ENCODE results near the gene MYL3.

- TF ChIP-seq, protein P1, sequence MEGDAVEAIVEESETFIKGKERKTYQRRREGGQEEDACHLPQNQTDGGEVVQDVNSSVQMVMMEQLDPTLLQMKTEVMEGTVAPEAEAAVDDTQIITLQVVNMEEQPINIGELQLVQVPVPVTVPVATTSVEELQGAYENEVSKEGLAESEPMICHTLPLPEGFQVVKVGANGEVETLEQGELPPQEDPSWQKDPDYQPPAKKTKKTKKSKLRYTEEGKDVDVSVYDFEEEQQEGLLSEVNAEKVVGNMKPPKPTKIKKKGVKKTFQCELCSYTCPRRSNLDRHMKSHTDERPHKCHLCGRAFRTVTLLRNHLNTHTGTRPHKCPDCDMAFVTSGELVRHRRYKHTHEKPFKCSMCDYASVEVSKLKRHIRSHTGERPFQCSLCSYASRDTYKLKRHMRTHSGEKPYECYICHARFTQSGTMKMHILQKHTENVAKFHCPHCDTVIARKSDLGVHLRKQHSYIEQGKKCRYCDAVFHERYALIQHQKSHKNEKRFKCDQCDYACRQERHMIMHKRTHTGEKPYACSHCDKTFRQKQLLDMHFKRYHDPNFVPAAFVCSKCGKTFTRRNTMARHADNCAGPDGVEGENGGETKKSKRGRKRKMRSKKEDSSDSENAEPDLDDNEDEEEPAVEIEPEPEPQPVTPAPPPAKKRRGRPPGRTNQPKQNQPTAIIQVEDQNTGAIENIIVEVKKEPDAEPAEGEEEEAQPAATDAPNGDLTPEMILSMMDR (IDR thresholded peaks at IDR 0.05) = no peak
- TF ChIP-seq POLR2A (IDR thresholded peaks at IDR 0.05) = no peak
These were observed 41.9 kb upstream of the MYL3 start for GRCh38 chr3:46905213-46905560.
